GM19240 (cell line): Measurements from ENCODE around the gene NFKB1.
A peak's percentile ranks its signal among the peaks of the same experiment; 100 is the strongest.
"Not testable (repeated sequence)": the region's sequence is repeated elsewhere in the genome, so short reads cannot be mapped to it uniquely, and the experiment has no call there.

Source experiments
- DNase-seq: peaks from one replicate; pipeline ENCODE4 v3.0.0; 2011; ENCODE audit warnings: low spot score; ENCODE audit not compliant: insufficient read length

NFKB1 gene

DNA sequence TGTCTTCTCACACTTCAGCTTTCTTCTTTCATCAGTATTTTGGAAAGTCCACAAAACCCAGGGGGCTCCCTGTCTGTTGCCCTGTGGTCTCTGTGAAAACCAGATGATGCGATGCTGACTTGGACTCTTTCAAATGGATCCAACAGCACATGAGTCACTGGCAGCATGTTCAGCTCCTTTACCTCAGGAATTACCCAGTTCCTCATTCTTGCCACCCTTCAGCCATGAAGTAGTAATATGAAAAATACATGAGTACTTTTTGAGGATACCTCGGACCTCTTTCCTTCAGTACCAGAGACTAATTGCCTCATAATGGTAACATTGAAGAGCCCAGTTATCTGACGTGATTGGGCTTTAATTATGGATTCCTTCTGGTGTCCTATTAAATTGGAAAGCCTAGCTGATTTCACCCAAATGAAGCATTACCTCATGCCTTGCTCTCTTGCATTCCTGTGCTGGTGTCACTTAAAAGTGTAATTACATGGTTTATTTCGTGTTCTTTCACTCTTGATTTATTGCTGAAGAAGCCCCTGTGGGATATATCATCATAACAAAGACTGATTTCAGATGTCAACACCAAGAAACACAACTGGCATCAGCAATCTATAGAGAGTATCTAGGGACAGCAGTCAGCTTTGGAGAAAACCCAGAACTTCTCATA, 63.4 kb downstream of the NFKB1 start:
- peak; percentile 12 for DNase-seq

GRCh38 chr4:102565696-102566095, 64.5 kb downstream of the NFKB1 start:
- no peak for DNase-seq

DNA sequence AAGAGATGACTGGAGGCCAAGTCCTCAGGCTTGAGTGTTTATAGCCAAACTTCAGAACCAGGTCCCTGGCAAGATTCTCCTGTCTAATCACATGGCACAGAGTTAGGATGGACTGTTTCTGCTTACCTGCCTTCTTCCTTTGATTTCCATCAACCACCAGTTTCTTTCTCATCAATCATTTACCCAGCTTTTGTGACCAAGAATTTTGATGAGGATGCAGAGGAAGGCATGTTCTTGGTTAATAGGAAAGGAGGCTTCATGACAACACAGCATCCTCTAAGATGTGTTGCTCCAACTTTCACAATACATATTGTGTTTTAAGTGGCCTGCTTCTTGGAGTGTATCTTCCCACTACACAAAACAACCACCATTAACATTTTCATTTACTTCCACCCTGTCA, 65.3 kb downstream of the NFKB1 start:
- DNase-seq, result no peak

GRCh38 chr4:102567427-102567826, 66.3 kb downstream of the NFKB1 start:
- no peak for DNase-seq

DNA sequence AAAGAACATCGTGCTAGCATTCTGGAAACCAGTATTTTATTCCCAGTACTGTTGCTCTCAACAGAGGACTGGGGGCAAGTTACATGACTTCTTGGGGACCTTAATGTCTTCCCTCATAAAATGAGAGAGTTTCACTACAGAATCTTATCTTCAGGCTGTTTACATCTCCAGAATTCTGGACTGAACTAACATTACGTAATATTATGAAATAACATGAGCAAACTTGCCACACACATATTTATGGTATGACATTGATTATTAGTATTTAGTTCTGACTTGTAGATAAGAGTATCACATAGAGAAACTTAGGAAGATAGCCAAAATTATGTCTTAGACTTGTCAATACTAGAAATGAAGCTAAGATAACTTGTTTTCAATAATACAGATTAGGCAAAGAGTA, 68.0 kb downstream of the NFKB1 start:
- no peak for DNase-seq

- DNase-seq, result not testable (repeated sequence)
These were observed 69.1 kb downstream of the NFKB1 start for GRCh38 chr4:102570211-102570610.

GRCh38 chr4:102572452-102572851, 71.3 kb downstream of the NFKB1 start:
- DNase-seq, result no peak

DNA sequence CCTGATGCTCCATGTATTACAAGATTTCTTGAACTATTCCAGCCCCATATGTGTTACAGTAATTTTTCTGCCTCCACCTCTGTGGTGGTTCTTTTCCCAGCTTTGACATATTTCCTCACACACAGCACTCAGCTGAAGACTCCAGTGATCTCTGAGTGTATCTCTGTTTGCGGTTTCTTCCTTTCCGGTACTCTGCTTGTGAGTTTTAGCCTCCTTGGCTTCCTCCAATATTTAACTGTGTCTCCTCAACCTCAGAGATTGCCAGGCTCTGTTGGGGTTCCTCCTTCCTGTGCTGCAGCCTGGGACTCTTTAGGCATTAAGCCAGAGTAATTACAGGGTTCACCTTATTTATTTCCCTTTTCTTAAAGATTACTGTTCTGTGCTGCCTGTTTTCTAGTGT, 73.2 kb downstream of the NFKB1 start:
- DNase-seq, result no peak

DNA sequence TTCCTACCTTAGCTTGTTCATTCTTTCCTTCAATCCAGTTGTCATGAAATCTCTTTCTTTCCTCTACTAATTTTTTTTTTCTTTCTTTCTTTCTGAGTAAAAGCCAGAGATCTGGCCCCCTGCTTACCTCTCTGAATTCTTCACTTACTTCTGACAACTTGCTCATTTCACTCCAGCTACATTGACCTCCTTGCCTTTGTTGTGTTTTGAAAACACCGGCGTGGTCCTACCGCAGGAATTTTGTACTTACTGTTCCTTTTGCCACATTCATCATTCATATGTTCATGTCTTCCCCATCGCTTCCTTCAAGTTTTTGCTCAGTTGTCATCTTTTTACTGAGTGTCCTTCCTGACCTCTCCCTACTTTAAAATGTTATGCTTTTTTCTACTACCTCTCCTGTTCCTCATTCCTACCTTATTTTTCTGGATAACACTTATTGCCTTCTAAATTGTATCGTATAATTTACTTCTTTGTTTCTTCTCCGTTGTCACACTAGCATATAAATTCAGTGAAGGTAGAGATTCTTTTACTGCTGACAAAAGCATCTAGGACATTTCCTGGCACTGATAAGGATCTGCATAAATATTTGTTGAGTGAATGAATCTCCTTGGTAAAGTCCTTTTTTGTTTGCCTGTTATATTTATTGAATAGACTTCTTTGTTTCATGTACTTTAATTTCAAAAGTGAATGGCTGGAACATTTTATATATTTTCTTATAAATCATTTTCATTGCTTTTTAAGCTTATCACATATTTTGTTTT, 74.4 kb downstream of the NFKB1 start:
- no peak for DNase-seq

DNA sequence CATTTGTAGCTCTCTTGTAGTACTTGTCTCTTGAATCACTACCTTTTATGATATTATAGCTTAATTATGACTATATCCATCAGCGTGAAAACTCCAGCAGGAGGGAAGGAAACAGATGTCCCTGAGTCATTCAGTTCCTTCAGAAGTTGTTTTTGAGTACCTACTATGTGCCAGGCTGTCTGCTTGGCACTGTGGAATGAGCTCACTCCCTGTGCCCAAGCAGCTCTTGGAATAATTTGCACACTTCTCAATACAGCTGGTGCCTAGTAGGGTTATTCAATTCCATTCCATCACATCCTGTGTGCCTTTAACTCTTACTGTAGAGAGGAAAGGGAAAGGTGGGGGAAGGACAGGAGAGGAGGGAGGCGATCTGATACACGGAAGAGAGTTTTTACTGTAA, 77.1 kb downstream of the NFKB1 start:
- no peak for DNase-seq

GRCh38 chr4:102578819-102579218, 77.7 kb downstream of the NFKB1 start:
- no peak for DNase-seq

DNA sequence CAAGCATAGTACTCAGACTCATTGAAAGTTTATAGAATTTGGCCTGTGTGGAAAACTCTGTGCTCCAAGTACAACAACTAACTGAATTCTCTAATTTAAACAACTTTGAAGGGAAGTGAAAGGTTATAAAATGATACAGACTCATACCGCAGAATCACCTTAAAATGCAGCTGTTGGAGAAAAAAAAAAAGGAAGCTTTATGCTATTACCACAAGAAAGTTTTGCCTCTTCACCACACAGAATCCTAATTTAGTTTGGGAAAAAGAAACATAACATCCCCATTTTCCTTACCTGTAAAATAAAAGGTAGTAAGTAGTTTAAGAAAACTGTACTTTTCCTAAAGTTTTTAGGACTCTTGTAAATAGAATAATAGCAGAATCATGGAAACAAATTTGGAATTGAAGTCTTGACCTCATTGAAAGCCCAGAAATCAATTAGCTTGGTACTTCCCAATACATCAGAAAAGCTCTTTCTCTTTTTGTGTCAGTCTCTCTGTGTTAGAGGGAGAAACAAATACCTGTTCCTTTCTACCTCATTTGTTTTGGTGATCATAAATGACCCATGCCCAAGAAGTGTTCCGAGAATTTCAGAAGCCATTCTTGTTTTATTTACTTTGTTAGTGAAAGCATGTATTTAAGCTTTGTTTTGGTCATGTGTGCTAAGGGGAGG, 78.8 kb downstream of the NFKB1 start:
- DNase-seq, result no peak

DNA sequence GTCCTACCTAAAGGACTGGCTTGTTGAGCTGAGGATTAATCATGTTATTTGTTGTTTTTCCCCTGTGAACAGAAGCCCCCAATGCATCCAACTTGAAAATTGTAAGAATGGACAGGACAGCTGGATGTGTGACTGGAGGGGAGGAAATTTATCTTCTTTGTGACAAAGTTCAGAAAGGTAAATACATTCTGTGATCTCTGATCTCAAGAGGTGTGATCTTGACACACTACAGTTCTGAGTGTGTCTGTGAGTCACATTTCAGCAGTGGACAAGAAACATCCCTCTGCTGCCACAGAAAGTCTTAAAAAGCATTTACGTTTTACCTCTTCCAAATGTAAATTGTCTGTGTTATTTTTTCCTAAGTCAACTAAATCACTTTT, 79.3 kb downstream of the NFKB1 start:
- no peak for DNase-seq

DNA sequence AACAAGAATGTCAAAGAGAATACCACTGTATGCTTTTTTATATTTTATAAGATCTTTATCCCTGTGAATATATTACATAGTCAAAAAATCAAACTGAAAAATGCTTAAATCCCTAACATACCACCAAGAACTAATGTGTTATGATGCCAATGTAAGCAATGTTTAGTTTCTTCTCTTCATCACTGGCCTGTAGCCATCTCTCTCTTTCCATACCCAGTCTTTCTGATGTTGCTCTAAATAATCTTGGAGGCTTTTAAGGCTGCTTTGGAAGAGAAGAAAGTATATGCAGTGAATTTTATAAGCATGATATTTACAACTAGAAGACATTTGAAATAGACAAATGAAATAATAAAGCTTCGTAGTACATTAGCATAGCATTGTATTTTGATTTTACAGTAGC, 82.9 kb downstream of the NFKB1 start:
- DNase-seq, result no peak

DNA sequence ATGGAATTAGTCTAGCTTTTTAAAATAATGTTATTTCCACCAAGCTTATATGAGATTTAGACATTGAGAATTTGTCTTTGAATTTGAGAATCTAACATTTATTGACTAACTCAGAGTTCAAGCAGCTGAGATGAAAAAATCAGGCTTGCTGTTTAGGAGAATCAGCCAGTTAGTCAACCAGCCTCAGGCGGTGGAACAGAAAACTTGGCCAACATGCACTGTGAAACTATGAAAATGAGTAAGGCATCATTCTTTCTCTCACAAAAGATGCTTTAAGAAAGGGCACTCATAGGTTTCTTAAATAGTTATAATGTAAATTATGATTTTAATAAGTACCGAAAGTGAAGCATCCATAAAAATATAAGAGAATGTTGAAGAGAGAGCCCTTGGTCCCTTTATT, 84.2 kb downstream of the NFKB1 start:
- DNase-seq, result no peak

DNA sequence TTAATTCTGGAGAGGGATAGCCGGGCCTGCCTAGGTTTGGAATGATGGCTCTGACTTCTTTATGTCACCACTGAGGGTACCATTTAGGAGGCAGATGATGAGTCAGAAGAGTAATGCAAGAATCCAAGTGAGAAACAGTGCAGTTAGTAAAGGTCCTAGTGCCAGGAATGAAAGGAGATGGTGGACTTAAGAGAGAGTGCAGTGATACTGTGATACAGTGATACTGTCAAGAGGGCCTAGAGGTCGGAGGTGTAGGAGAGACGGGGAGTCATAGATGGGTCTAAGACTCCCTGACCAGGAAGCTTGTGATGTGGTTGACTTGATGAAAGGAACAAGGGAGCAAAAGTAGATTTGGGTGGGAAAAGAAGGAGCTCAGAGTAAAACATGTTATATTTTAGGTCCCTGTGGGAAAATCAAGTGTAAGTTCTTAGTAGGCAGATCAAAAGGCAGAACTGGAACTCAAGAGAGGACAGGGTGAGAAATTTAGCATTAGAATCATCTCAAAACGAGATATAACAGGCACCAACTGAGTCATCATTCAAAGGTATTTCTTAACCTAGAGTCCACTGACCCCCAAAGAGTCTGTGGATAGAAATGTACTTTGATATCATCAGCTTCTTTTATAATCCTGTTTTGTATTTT, 85.0 kb downstream of the NFKB1 start:
- DNase-seq, result no peak

GRCh38 chr4:102586644-102587021, 85.5 kb downstream of the NFKB1 start:
- DNase-seq, result no peak

- DNase-seq, result no peak
These were observed 88.6 kb downstream of the NFKB1 start for GRCh38 chr4:102589743-102590142.

DNA sequence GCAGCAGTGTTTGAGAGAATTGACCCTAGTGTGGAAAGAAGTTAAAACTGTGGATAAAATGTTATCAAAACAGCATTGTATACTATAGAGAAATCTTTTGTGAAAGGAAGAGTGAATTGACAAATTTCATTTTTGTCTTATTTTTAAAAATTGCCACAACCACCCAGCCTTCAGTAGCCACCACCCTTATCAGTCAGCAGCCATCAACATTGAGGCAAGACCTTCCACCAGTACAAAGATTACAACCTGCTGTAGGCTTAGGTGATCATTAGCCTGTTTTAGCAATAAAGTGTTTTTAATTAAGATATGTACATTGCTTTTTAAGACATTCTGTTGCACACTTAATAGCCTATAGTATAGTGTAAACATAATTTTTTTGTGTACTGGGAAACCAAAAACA, 91.1 kb downstream of the NFKB1 start:
- no peak for DNase-seq

DNA sequence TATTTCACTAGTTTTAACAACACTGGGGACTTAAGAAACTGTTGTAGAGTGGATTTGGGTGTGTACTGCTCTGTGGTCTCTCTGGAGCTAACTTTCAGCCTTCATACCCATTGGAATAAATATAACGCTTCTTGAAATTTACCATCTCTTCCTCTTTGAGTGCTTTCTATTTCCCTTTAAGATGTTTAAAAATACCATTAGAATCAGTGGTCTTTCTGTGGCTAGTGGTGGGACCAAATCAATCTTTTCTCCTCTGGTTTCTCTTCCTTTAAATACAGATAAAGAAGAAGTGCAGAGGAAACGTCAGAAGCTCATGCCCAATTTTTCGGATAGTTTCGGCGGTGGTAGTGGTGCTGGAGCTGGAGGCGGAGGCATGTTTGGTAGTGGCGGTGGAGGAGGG, 92.0 kb downstream of the NFKB1 start:
- no peak for DNase-seq

DNA sequence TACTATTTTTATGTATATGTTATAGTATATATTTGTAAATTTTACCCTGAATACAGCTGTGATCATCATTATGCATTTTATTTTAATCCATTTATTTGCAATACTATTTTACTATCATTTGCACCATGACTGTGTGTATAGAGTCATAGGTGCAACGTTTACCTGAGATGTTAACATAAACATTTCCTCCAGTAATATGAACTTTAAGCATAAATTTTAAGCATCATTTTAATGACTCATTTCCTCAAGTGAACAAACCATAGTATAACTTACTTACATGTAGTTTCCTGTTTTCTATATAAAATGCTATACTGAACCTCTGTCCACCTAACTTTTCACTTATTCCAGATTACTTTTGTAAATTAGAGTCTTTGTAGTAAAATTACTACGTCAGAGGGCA, 92.8 kb downstream of the NFKB1 start:
- DNase-seq, result no peak

- DNase-seq, result no peak
These were observed 95.4 kb downstream of the NFKB1 start for GRCh38 chr4:102596532-102596931.
